HFFc6 (cell line): ENCODE results near the gene MFSD12. TPM values are rescaled to one million over a fixed set of nuclear protein-coding genes. Genes with fewer than 3 reads are reported as not detected.
"Not testable (repeated sequence)": the region's sequence is repeated elsewhere in the genome, so short reads cannot be mapped to it uniquely, and the experiment has no call there.

Experiments used
- DNase-seq: peaks from one replicate; pipeline ENCODE4 v3.0.0-alpha.2; 2018
- H3K27ac Mint-ChIP-seq: 2 replicates; pipeline ENCODE4 v1.8.0; 2020; ENCODE audit warnings: mild to moderate bottlenecking, mixed read lengths
- H3K27me3 Mint-ChIP-seq: 2 replicates; pipeline ENCODE4 v1.8.0; 2021; ENCODE audit warnings: mild to moderate bottlenecking, moderate library complexity, mixed read lengths; ENCODE audit not compliant: insufficient read depth
- H3K36me3 Mint-ChIP-seq: 2 replicates; pipeline ENCODE4 v1.8.0; 2021; ENCODE audit warnings: low read depth, mixed read lengths
- H3K4me1 Mint-ChIP-seq: 2 replicates; pipeline ENCODE4 v1.8.0; 2020; ENCODE audit warnings: low read depth, mixed read lengths
- H3K4me3 Mint-ChIP-seq: 2 replicates; pipeline ENCODE4 v1.8.0; 2020; ENCODE audit warnings: mild to moderate bottlenecking, moderate library complexity, mixed read lengths
- H3K9me3 Mint-ChIP-seq: 2 replicates; pipeline ENCODE4 v1.8.0; 2020; ENCODE audit warnings: mild to moderate bottlenecking, mixed read lengths
- CTCF ChIP-seq: fragments of 200-600 bp; sonication (generic); IDR thresholded peaks from 2 replicates; pipeline ENCODE4 v1.5.0; 2021; ENCODE audit warnings: antibody characterized with exemption, mild to moderate bottlenecking
- total RNA-seq, 6 experiments: library from RNA; stranded (reverse); fragmentation: NEBNext Ultra II Directional; extraction: Animal tissue kit (Norgen Biotek cat#: 25700); gene quantifications; 2 replicates in 1 of 6; 3 replicates in 5 of 6; pipeline ENCODE4 v1.2.3, GENCODE V29; 2021

Gene MFSD12
- total RNA-seq, 6 experiments from 2014 or later: 75.1 to 101 (median 79.6) TPM

DNA sequence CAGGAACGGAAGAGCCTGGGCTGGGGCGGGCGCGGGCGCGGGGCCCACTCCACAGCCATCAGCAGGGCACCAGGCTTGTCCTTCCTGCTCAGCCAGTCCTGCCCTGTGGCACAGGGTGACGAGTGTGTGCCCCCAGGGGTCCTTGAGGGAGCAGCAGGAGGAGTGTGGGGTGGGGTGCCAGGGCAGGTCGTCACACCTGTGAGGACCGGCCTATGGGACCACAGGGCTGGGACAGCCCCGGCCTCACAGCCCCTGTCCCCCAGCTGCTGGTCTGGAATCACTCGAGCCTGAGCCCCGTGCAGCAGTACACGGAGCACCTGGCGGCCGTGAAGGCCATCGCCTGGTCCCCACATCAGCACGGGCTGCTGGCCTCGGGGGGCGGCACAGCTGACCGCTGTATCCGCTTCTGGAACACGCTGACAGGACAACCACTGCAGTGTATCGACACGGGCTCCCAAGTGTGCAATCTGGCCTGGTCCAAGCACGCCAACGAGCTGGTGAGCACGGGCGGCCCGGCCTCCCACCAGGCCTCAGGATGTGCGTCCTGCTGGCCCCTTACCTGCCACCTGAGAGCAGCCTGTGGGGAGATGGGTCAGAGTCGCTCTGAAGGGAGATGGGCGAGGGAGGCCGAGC lies 25.1 kb downstream of the MFSD12 start:
- TF ChIP-seq CTCF: no peak
- Mint-ChIP-seq H3K9me3 (no peaks in the 10 kb centered on the region), H3K4me1 (no peaks in the 10 kb centered on the region), H3K4me3 (no peak overlapping the region), H3K36me3 (peaks cover 1% of the 10 kb centered on the region; the same call in 1 of the 2 replicates), H3K27ac (no peak overlapping the region), H3K27me3 (no peaks in the 10 kb centered on the region; the same call in none of the 2 replicates)
- no peak for DNase-seq

GRCh38 chr19:3531716-3532115 lies 25.7 kb downstream of the MFSD12 start:
- Mint-ChIP-seq H3K27me3 (no peaks in the 10 kb centered on the region; the same call in none of the 2 replicates), H3K27ac (no peak overlapping the region)

GRCh38 chr19:3530389-3530788 lies 27.0 kb downstream of the MFSD12 start:
- no peak overlapping the region for H3K27ac Mint-ChIP-seq
- H3K4me3 Mint-ChIP-seq: no peak overlapping the region
- no peaks in the 10 kb centered on the region; the same call in none of the 2 replicates for H3K27me3 Mint-ChIP-seq
- H3K4me1 Mint-ChIP-seq: no peaks in the 10 kb centered on the region
- no peak for TF ChIP-seq CTCF
- no peaks in the 10 kb centered on the region for H3K9me3 Mint-ChIP-seq
- DNase-seq: no peak
- peaks cover 5% of the 10 kb centered on the region; the same call in 1 of the 2 replicates for H3K36me3 Mint-ChIP-seq

More at GRCh38 chr19:3531716-3532115, 25.7 kb downstream of the MFSD12 start:
- no peaks in the 10 kb centered on the region for H3K9me3 Mint-ChIP-seq
- no peak overlapping the region for H3K4me3 Mint-ChIP-seq
- H3K4me1 Mint-ChIP-seq: no peaks in the 10 kb centered on the region
- no peak for DNase-seq
- peaks cover 5% of the 10 kb centered on the region; the same call in 1 of the 2 replicates for H3K36me3 Mint-ChIP-seq
- TF ChIP-seq CTCF: no peak

GRCh38 chr19:3529299-3529698 lies 28.1 kb downstream of the MFSD12 start:
- H3K4me3 Mint-ChIP-seq, H3K27me3 Mint-ChIP-seq, H3K9me3 Mint-ChIP-seq, H3K36me3 Mint-ChIP-seq, H3K27ac Mint-ChIP-seq, H3K4me1 Mint-ChIP-seq, DNase-seq: not testable (repeated sequence)

- TF ChIP-seq CTCF: no peak
- no peaks in the 10 kb centered on the region for H3K9me3 Mint-ChIP-seq
- H3K27ac Mint-ChIP-seq: no peak overlapping the region
- peaks cover 5% of the 10 kb centered on the region; the same call in 1 of the 2 replicates for H3K36me3 Mint-ChIP-seq
- DNase-seq: no peak
- no peak overlapping the region for H3K4me3 Mint-ChIP-seq
- H3K4me1 Mint-ChIP-seq: no peaks in the 10 kb centered on the region
- no peaks in the 10 kb centered on the region for H3K27me3 Mint-ChIP-seq
These were observed 28.7 kb downstream of the MFSD12 start for GRCh38 chr19:3528539-3529211.

GRCh38 chr19:3528080-3528479 lies 29.3 kb downstream of the MFSD12 start:
- DNase-seq: no peak
- Mint-ChIP-seq H3K4me3 (no peak overlapping the region), H3K27ac (no peak overlapping the region), H3K27me3 (no peaks in the 10 kb centered on the region), H3K9me3 (no peaks in the 10 kb centered on the region), H3K36me3 (peaks cover 5% of the 10 kb centered on the region; the same call in 1 of the 2 replicates), H3K4me1 (no peaks in the 10 kb centered on the region)
- no peak for TF ChIP-seq CTCF
